ENCODE data around the gene NLGN4X.

NLGN4X gene

GRCh38 chrX:6151971-6152370 lies 76.7 kb downstream of the NLGN4X start:
- no peak for DNase-seq (ENCODE audit: low read depth)

- DNase-seq (ENCODE audit: low read depth), result no peak
These were observed 79.4 kb downstream of the NLGN4X start for GRCh38 chrX:6149060-6149872.

- DNase-seq (ENCODE audit: low read depth), result no peak
These were observed 94.4 kb downstream of the NLGN4X start for GRCh38 chrX:6134255-6134654.

GRCh38 chrX:6132970-6133369 lies 95.7 kb downstream of the NLGN4X start:
- no peak for DNase-seq (ENCODE audit: low read depth)

GRCh38 chrX:6131287-6131686 lies 97.4 kb downstream of the NLGN4X start:
- no peak for DNase-seq (ENCODE audit: low read depth)

GRCh38 chrX:6129195-6129594 lies 99.5 kb downstream of the NLGN4X start:
- DNase-seq (ENCODE audit: low read depth), result no peak

GRCh38 chrX:6120329-6120728 lies 108.3 kb downstream of the NLGN4X start:
- DNase-seq (ENCODE audit: low read depth), result no peak

- no peak for DNase-seq (ENCODE audit: low read depth)
These were observed 133.2 kb downstream of the NLGN4X start for GRCh38 chrX:6095469-6095868.

- DNase-seq (ENCODE audit: low read depth), result no peak
These were observed 154.1 kb downstream of the NLGN4X start for GRCh38 chrX:6074532-6074931.

- no peak for DNase-seq (ENCODE audit: low read depth)
These were observed 156.9 kb downstream of the NLGN4X start for GRCh38 chrX:6071731-6072130.

GRCh38 chrX:6067600-6067999 lies 161.1 kb downstream of the NLGN4X start:
- DNase-seq (ENCODE audit: low read depth), result no peak

GRCh38 chrX:6053141-6053540 lies 175.5 kb downstream of the NLGN4X start:
- DNase-seq (ENCODE audit: low read depth), result no peak

- DNase-seq (ENCODE audit: low read depth), result no peak
These were observed 176.4 kb downstream of the NLGN4X start for GRCh38 chrX:6052111-6052745.

- no peak for DNase-seq (ENCODE audit: low read depth)
These were observed 179.5 kb downstream of the NLGN4X start for GRCh38 chrX:6049132-6049531.

- DNase-seq (ENCODE audit: low read depth), result no peak
These were observed 187.0 kb downstream of the NLGN4X start for GRCh38 chrX:6041630-6042029.

GRCh38 chrX:6029014-6029413 lies 199.7 kb downstream of the NLGN4X start:
- DNase-seq (ENCODE audit: low read depth), result no peak

GRCh38 chrX:6026980-6027379 lies 201.7 kb downstream of the NLGN4X start:
- DNase-seq (ENCODE audit: low read depth), result no peak

- DNase-seq (ENCODE audit: low read depth), result no peak
These were observed 202.2 kb downstream of the NLGN4X start for GRCh38 chrX:6026429-6026828.

GRCh38 chrX:6024204-6024603 lies 204.5 kb downstream of the NLGN4X start:
- DNase-seq (ENCODE audit: low read depth), result no peak

GRCh38 chrX:6021316-6022091 lies 207.2 kb downstream of the NLGN4X start:
- DNase-seq (ENCODE audit: low read depth), result no peak

GRCh38 chrX:6019076-6019475 lies 209.6 kb downstream of the NLGN4X start:
- no peak for DNase-seq (ENCODE audit: low read depth)

GRCh38 chrX:6015423-6015822 lies 213.2 kb downstream of the NLGN4X start:
- no peak for DNase-seq (ENCODE audit: low read depth)

- DNase-seq (ENCODE audit: low read depth), result no peak
These were observed 216.3 kb downstream of the NLGN4X start for GRCh38 chrX:6012357-6012756.

Data from stimulated activated CD8-positive, alpha-beta memory T cell treated with anti-CD3 and anti-CD28 coated beads, Interleukin-15, amount 100 ng/mL, for 1 hour (primary cell).